GM21717 (cell line): ENCODE data around the gene NKIRAS2.

ENCODE experiments used
- ATAC-seq: cut with Tn5 transposase; IDR thresholded peaks from one replicate; pipeline ENCODE4 v1.9.1; 2021; ENCODE audit warnings: mild to moderate bottlenecking, moderate library complexity; ENCODE audit not compliant: unreplicated experiment

The NKIRAS2 gene

GRCh38 chr17:42025936-42026335 lies 6.0 kb downstream of the NKIRAS2 start:
- ATAC-seq, result no peak

DNA sequence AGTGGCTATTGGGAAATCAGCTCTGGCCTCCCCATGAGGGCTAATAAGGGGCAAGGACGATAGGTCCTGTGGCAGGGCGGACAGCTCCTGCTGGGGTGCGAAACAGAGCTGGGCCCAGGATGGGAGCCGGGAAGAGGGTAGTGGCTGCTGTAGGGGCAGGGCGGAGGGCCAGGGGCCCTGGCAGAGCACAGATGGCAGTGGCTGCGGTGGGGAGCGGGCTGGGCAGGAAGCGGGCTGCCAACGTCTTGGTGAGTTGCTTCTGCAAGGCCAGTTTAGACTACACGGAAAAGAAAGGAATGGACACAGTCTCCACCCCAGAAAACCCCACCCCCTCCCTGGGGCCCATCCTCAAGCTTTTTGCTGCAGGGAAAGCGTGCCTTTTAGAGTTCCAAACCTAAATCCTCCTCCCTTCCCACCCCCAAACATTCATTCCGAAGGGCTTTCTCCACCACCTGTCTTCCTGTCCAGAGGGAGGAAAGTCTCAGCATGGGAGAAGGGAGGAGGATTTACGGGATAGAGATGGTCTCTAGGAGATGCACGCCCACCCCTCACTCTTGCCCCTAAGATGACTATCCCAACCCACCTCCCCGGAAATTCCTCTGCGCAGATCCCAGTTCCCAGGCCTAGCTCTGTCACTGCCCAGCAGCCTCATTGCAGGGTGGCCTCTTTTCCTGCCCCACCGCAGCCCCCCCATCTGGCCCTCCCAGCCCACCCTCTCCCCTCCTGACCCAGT lies 7.1 kb downstream of the NKIRAS2 start:
- no peak for ATAC-seq

DNA sequence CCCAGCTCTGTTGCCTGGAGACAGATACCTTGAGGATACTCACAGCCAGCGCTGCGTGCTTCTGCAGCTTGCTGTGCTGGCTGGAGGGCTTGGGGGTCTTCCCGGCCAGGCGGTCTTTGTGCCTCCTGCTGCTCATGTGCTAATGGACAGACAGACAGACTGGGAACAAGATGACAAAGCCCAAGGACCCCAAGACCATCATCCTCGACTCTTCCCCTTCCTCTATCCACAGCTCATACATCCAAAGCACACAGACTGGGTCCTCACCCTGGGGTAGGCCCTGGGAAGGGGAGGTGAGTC lies 7.7 kb downstream of the NKIRAS2 start:
- no peak for ATAC-seq

GRCh38 chr17:42027961-42028790 lies 8.3 kb downstream of the NKIRAS2 start:
- no peak for ATAC-seq

DNA sequence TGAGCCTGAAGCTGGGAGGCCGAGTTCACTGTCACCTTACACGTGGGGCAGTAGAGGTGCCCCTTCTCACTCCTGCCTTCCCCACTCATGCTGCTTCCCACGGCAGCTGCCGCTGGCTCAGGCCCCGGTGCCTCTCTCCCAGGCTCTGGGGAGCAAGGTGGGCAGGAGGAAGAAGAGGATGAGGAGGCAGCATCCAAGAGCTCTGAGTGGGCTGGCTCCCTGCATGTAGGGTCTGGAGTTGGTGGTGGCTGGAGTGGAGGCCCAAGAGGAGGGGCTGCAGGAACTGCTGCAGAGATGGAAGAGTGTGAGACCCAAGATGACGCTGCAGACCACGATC lies 8.9 kb downstream of the NKIRAS2 start:
- ATAC-seq, result no peak

DNA sequence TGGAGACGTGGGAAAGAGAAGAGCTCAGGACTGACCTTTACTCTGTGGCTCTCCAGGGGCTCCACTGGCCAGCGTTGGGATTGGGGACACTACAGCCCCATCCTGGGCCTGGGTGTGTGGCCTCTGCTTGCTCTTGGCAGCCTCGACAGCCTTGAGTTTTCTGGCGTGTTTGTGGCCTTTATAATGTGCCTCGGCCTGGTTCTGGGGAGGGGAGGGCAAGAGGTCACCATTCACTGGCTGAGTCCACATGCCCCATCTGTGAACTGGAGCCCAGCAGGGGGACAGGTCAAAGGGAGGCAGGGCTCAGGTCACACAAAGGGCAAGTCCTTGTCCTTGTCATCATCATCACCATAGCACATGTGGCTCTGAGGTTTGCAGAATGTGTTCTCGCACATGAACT lies 11.7 kb downstream of the NKIRAS2 start:
- no peak for ATAC-seq

GRCh38 chr17:42034059-42034458 lies 14.2 kb downstream of the NKIRAS2 start:
- ATAC-seq, result no peak

- ATAC-seq, result no peak
These were observed 18.5 kb downstream of the NKIRAS2 start for GRCh38 chr17:42038221-42038973.

GRCh38 chr17:42039794-42040763 lies 20.2 kb downstream of the NKIRAS2 start:
- no peak for ATAC-seq

GRCh38 chr17:42040818-42041217 lies 20.9 kb downstream of the NKIRAS2 start:
- no peak for ATAC-seq

- ATAC-seq, result no peak
These were observed 21.7 kb downstream of the NKIRAS2 start for GRCh38 chr17:42041619-42042018.

- ATAC-seq, result no peak
These were observed 22.9 kb downstream of the NKIRAS2 start for GRCh38 chr17:42042598-42043319.

DNA sequence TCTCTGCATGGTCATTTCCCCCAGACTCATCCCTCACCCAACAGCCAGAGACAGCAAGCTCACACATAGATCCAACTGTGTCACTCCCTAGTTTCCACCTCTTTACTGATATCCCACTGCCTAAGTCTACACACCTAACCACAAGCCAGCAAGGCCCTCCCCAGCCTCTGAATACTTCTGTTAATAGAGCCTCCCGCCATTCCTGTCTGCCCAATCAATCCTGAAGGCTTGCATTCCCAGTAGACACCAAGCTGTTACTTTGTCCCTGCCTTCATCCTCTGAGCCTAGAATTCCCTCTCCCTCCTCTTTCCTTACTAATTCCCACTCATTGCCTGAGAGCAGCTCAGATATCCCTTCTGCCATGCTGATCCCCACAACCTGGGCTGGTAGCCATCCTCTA lies 25.8 kb downstream of the NKIRAS2 start:
- no peak for ATAC-seq

DNA sequence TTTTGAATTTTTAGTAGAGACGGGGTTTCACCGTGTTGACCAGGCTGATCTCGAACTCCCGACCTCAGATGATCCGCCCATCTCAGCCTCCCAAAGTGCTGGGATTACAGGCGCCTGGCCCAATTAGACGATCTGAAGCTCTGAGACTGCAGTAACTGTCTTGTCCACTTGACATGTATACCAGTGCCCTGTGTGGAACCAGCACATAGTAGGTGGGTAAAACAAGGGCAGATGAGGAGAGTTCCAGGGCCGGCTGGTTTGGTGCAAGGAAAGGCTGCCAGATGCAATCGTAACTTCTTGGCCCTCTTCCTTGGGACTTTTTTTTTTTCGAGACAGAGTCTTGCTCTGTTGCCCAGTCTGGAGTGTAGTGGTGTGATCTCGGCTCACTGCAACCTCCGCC lies 27.5 kb downstream of the NKIRAS2 start:
- ATAC-seq, result no peak

- ATAC-seq, result no peak
These were observed 30.0 kb downstream of the NKIRAS2 start for GRCh38 chr17:42049834-42050392.

GRCh38 chr17:42050393-42051012 lies 30.6 kb downstream of the NKIRAS2 start, which contains the start of gene C17orf113:
Gene C17orf113, minus strand, starts transcription at chr17:42050601. Its CDS starts 7,225 bp downstream, at chr17:42043376.
- ATAC-seq, result no peak

GRCh38 chr17:42051013-42051400 lies 31.1 kb downstream of the NKIRAS2 start:
- no peak for ATAC-seq

- no peak for ATAC-seq
These were observed 31.8 kb downstream of the NKIRAS2 start for GRCh38 chr17:42051645-42052044.

- ATAC-seq, result no peak
These were observed 32.5 kb downstream of the NKIRAS2 start for GRCh38 chr17:42052346-42052877.
